GM21515 (cell line): ENCODE data around the gene SDK1.
"Not testable (repeated sequence)": the region's sequence is repeated elsewhere in the genome, so short reads cannot be mapped to it uniquely, and the experiment has no call there.

Experiments
- ATAC-seq: cut with Tn5 transposase; IDR thresholded peaks from one replicate; pipeline ENCODE4 v1.9.1; 2021; ENCODE audit not compliant: unreplicated experiment

The SDK1 gene

GRCh38 chr7:3710531-3710930, 409.5 kb downstream of the SDK1 start:
- no peak for ATAC-seq

DNA sequence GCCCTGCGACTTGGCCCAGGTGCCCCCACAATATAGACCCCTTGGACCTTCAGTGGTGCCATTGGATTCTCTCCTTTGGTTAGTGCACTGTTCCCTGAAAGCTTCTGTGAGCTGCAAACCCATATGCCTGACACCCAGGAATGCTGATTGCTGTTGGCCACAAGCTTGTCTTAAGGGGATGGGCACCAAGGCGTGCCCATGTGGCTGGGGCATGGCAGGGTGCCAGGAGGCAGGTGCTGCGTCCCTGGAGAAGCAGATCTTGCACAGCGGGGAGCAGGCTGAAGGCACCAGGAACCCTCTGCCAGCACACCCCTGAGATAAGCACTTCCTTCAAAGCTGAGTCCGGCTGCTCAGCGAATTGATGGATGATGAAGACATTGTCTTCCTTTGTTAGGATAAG, 411.8 kb downstream of the SDK1 start:
- no peak for ATAC-seq

DNA sequence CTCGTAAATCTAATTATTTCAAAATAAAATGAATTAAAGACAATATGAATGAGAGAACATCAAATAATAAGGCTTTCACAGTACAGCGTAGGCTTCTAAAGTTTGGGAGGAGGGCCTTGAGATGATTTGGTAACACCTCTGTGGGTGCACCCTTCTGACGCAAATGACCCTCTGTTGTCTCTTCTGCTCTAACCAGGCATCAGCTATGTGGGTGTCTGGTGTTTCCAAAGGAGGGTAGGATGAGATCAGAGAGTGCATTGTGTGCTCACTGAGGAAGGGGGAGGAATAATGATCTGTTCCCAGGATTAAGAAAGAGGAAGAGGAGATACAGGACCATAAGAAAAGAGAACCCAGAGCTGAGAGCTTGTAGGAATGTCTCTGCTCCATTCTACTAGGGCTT, 420.4 kb downstream of the SDK1 start:
- ATAC-seq: no peak

DNA sequence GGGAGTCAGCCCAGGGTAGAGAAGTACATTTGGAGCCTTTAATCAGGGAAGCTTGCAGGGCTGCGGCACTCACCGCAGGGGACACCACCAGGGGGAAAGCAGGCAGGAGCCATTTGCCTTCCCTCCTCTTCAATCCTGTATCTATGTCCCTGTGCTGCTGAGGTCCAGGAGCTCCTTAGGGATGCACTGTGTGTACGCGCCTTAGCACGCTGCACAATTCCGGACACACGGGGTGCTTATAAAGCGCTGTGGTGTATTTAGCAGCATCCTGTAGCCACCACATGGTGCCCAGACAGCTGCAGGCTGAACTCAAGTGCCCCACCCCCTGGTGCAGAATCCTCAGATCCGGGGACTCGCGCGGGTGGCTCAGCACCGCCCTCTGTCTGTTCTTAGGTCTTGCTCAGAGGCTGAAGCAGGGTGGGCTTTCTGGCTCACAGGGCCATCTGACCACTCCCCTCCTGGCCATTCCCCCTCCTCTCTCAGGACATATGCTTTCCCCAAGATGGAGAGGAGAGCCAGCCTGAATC, 421.4 kb downstream of the SDK1 start:
- ATAC-seq: no peak

- ATAC-seq: no peak
These were observed 424.4 kb downstream of the SDK1 start for GRCh38 chr7:3725155-3726059.

- ATAC-seq: no peak
These were observed 429.2 kb downstream of the SDK1 start for GRCh38 chr7:3730276-3730675.

DNA sequence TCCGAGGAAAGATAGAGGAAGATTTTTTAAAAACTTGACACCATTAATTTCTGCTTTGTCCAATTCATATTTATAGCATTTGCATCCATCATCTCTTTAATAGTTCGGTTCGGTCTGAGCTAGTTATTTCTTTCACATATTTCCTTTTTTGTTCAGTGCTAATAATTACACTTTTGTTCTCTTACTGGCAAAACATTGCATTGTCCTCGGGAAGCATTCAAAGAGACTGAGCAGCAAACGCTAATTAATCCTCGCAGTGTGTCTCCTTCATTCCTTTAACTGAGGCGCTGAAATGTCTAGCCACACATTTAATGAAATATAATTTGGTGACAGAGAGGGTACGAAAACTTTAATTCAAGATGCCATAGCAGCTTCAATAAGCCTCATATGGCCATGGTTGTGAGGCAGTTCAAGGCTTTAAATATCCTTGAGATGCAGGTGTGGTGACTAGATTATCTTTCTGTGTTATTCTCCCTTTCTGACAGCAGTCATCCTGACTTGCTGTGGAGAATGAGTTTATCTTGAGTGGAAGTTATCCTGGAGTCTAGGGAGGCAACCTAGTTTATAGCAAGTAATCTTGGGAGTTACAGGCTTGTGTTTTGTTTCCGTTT, 431.4 kb downstream of the SDK1 start:
- ATAC-seq: no peak

GRCh38 chr7:3733541-3734140, 432.6 kb downstream of the SDK1 start:
- no peak for ATAC-seq

DNA sequence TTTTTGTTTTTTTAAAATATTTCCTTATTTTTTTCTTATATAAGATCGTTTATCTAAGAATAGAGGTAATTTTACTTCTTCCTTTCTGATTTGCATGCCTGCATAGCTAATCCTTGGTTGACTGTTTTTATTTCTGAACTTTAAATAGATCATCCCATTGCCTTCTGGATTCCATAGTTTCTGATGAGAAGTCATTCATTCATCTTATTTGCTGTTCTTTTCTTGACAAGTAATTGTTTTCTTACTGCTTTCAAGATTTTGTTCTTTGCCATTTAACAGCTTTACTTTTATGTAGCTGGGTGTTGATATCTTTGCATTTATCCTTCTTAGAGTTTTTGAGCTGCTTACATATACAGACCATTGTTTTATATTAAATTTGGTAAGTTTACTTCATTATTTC, 437.9 kb downstream of the SDK1 start:
- no peak for ATAC-seq

- no peak for ATAC-seq
These were observed 438.9 kb downstream of the SDK1 start for GRCh38 chr7:3739983-3740382.

DNA sequence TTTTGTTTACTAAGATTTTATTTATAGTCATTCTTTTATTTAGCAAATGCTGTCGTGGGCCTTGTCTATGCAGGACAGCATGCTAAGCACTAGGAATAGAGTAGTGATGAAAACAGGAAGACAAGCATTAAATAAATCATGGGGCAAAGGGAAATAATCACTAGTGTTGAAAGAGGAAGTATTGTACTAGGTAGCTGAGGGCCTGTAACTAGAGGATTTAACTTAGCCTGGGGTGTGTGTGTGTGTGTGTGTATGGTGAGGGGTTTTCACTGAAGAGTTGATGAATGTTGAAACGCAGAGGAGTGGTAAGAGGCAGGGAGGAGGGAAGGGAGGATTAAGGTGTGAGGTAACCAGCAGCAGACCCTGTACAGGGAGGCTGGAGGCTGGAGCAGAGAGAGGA, 446.4 kb downstream of the SDK1 start:
- no peak for ATAC-seq

DNA sequence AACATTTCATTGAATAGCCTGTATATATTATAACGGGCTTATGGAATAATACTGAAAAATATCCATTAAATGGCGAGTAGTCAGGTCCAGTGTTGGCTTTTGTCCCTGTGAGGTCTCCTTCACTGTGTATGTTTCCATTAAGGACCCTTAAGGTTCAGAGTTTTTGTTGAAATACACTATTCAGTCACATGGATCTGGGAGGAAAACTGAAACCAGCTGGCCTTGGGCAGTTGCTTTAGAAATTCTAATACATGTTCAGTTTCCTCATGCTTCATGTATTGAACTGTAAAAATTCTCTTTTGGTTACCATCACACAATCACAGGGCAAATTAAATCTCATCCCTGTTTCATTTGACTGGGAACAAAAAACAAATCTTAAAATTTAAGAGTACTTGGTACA, 447.3 kb downstream of the SDK1 start:
- no peak for ATAC-seq

- ATAC-seq: no peak
These were observed 452.8 kb downstream of the SDK1 start for GRCh38 chr7:3753868-3754267.

GRCh38 chr7:3754493-3755341, 453.7 kb downstream of the SDK1 start:
- no peak for ATAC-seq

DNA sequence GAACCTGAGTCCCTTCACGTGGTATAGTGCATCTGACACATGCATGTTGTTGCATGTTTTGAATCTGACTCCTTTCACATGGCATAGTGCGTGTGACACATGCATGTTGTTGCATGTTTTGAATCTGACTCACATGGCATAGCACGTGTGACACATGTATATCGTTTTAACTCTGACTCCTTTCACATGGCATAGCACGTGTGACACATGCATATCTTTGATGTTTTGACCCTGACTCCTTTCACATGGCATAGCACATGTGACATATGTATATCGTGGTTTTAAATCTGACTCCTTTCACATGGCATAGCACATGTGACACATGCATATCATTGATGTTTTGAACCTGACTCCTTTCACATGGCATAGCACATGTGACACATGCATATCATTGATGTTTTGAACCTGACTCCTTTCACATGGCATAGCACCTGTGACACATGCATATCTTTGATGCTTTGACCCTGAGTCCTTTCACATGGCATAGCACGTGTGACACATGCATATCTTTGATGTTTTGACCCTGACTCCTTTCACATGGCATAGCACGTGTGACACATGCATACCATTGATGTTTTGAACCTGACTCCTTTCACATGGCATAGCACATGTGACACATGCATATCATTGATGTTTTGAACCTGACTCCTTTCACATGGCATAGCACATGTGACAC, 454.9 kb downstream of the SDK1 start:
- not testable (repeated sequence) for ATAC-seq

- ATAC-seq: no peak
These were observed 456.0 kb downstream of the SDK1 start for GRCh38 chr7:3757059-3757458.

- ATAC-seq: no peak
These were observed 459.6 kb downstream of the SDK1 start for GRCh38 chr7:3760651-3761050.

- ATAC-seq: no peak
These were observed 461.2 kb downstream of the SDK1 start for GRCh38 chr7:3762146-3762831.

DNA sequence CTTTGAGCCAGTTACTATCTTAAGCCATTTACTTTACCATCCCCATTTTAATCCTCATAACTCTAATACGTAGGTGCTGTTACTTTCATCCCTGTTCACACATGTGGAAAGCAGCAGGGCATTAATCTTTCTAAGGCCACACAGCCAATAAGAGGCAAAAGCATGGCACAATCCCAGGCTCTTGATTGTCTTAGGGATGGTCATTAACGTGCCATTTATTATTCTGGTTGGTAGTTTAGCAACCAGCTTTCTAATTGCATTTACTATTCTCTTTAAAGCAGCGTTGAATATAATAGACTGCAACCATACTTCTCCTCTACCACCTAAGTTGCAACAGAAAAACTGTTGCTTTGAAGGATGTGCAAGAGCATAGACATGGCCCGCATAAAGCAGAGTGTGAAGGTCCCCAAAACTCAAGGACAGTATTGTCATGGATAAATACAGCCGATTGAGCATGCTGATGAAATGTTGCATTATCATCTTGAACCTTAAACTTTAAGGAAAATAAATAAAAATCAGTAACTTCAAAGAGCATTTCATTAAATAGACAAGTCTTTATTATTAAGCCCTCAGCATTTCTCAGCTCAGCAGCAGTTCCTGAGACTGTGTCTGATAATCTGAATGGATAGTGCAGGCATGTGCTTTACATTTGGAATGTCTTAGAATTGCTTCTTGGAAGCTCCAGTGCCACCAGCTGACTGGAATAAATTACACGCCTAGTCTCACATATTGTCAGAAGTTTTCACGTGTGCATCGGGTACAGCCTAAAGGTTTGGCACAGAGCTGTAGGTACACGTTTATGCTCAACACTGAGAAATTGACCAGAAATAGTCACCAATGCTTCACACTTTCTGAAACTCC, 467.1 kb downstream of the SDK1 start:
- ATAC-seq: no peak
